H1 (cell line): ENCODE measurements around the gene CELSR1. TPM values are rescaled to one million over a fixed set of nuclear protein-coding genes. Genes with fewer than 3 reads are reported as not detected.

Experiments
- CTCF ChIA-PET: fragments of 300-600 bp; sonication (Branson Sonifier 250); formaldehyde crosslinking; loops from one replicate; lab custom pipeline; 2021; ENCODE audit not compliant: partially characterized antibody; lab: Charles Lee
- POLR2A ChIA-PET: fragments of 300-600 bp; sonication (Branson Sonifier 250); formaldehyde crosslinking; loops from one replicate; lab custom pipeline; 2021; ENCODE audit warnings: inconsistent platforms; ENCODE audit not compliant: partially characterized antibody; lab: Charles Lee
- DNase-seq, 2 experiments: peaks; one replicate each; pipeline versions ENCODE4 v3.0.0 to v3.0.0-alpha.2; 2010 to 2022; ENCODE audit warnings: low spot score in 2 of 2, low read depth in 1 of 2, mixed read lengths in 1 of 2
- FAIRE-seq: peaks from 2 replicates; lab custom pipeline; 2011; peaks lifted over from hg19 to GRCh38; lab: Jason Lieb, UNC
- H2AFZ ChIP-seq: 2 replicates; pipeline ENCODE4 v1.8.1; 2012; ENCODE audit warnings: low read length, inconsistent platforms
- H2AK5ac ChIP-seq: 2 replicates; pipeline ENCODE4 v1.6.1; 2013; ENCODE audit warnings: low read depth, low read length
- H2BK120ac ChIP-seq: replicated peaks from 2 replicates; pipeline ENCODE3; 2013; ENCODE audit warnings: low read depth, low read length, inconsistent platforms
- H2BK12ac ChIP-seq: 2 replicates; pipeline ENCODE4 v1.6.1; 2013; ENCODE audit warnings: low read depth, low read length
- H2BK15ac ChIP-seq: 2 replicates; pipeline ENCODE4 v1.6.1; 2013; ENCODE audit warnings: low read length
- H2BK20ac ChIP-seq: 2 replicates; pipeline ENCODE4 v1.6.1; 2013; ENCODE audit warnings: low read length
- H2BK5ac ChIP-seq: 2 replicates; pipeline ENCODE4 v1.6.1; 2013; ENCODE audit warnings: low read depth, low read length
- H3K14ac ChIP-seq: 2 replicates; pipeline ENCODE4 v1.6.1; 2013; ENCODE audit warnings: inconsistent platforms; ENCODE audit not compliant: insufficient read length
- H3K18ac ChIP-seq: 2 replicates; pipeline ENCODE4 v1.6.1; 2013; ENCODE audit warnings: low read length; ENCODE audit errors: extremely low read depth
- H3K23ac ChIP-seq: 2 replicates; pipeline ENCODE4 v1.6.1; 2013; ENCODE audit warnings: inconsistent platforms; ENCODE audit not compliant: insufficient read length
- H3K23me2 ChIP-seq: 2 replicates; pipeline ENCODE4 v1.6.1; 2013; ENCODE audit warnings: low read depth, low read length
- H3K27ac ChIP-seq: 2 replicates; pipeline ENCODE4 v1.6.1; 2011; ENCODE audit warnings: low read depth, low read length, inconsistent platforms
- H3K27me3 ChIP-seq, 4 experiments: replicated peaks in 1 of 4; 1 replicate in 1 of 4; 2 replicates in 3 of 4; pipeline versions ENCODE4 v1.6.1 to v1.8.1; 2011 to 2013; ENCODE audit warnings: low read length in 3 of 4, mild to moderate bottlenecking in 3 of 4, inconsistent platforms in 2 of 4, mixed read lengths in 2 of 4, moderate library complexity in 1 of 4; ENCODE audit not compliant: control insufficient read depth in 3 of 4, insufficient read depth in 3 of 4; ENCODE audit errors: extremely low read depth in 1 of 4
- H3K36me3 ChIP-seq, 4 experiments: 2 replicates each; pipeline versions ENCODE4 v1.6.1 to v1.8.1; 2011 to 2013; ENCODE audit warnings: mild to moderate bottlenecking in 4 of 4, low read length in 3 of 4, moderate library complexity in 2 of 4, control low read depth in 1 of 4, inconsistent platforms in 1 of 4; ENCODE audit not compliant: insufficient read depth in 4 of 4, control insufficient read depth in 2 of 4
- H3K4ac ChIP-seq: replicated peaks from 2 replicates; pipeline ENCODE3; 2013; ENCODE audit warnings: low read length, low read depth, mixed read lengths, inconsistent platforms; ENCODE audit not compliant: insufficient read length
- H3K4me1 ChIP-seq, 4 experiments: replicated peaks in 1 of 4; 1 replicate in 1 of 4; 2 replicates in 3 of 4; pipeline versions ENCODE4 v1.6.1 to v1.8.1; 2011 to 2013; ENCODE audit warnings: low read length in 3 of 4, inconsistent platforms in 2 of 4, mixed read lengths in 1 of 4; ENCODE audit not compliant: insufficient read depth in 4 of 4, control insufficient read depth in 3 of 4
- H3K4me2 ChIP-seq, 2 experiments: 2 replicates each; pipeline versions ENCODE4 v1.6.1 to v1.8.1; 2011 to 2013; ENCODE audit warnings: low read depth in 2 of 2, low read length in 2 of 2, control low read depth in 1 of 2, inconsistent platforms in 1 of 2, mild to moderate bottlenecking in 1 of 2; ENCODE audit not compliant: insufficient read depth in 1 of 2
- H3K4me3 ChIP-seq, 4 experiments: fragments of 200-600, 300-600 bp in 1 of 4; sonication (generic), shearing (Covaris generic), sonication (Bioruptor Twin) in 1 of 4; 2 replicates each; pipeline versions ENCODE4 v1.5.1 to v1.8.1; 2011 to 2016; ENCODE audit warnings: low read length in 4 of 4, low read depth in 3 of 4, control low read depth in 2 of 4, inconsistent platforms in 2 of 4, mild to moderate bottlenecking in 2 of 4, mixed read lengths in 1 of 4, moderate library complexity in 1 of 4; ENCODE audit not compliant: insufficient read depth in 2 of 4; ENCODE audit errors: extremely low read depth in 1 of 4
- H3K56ac ChIP-seq: replicated peaks from 2 replicates; pipeline ENCODE3; 2013; ENCODE audit warnings: low read depth, mild to moderate bottlenecking, mixed read lengths, low read length, inconsistent platforms; ENCODE audit not compliant: insufficient read length
- H3K79me1 ChIP-seq: 2 replicates; pipeline ENCODE4 v1.6.1; 2013; ENCODE audit warnings: low read depth, low read length, control low read depth
- H3K79me2 ChIP-seq, 2 experiments: 2 replicates each; pipeline versions ENCODE4 v1.6.1 to v1.8.1; 2012 to 2013; ENCODE audit warnings: low read length in 2 of 2, mild to moderate bottlenecking in 2 of 2, inconsistent platforms in 1 of 2; ENCODE audit not compliant: insufficient read depth in 2 of 2, control insufficient read depth in 1 of 2
- H3K9ac ChIP-seq, 4 experiments: replicated peaks in 1 of 4; 1 replicate in 1 of 4; 2 replicates in 3 of 4; pipeline versions ENCODE4 v1.6.1 to v1.8.1; 2011 to 2013; ENCODE audit warnings: low read depth in 3 of 4, low read length in 3 of 4, control low read depth in 2 of 4, mild to moderate bottlenecking in 2 of 4, moderate library complexity in 2 of 4, inconsistent platforms in 1 of 4; ENCODE audit errors: extremely low read depth in 1 of 4
- H3K9me3 ChIP-seq, 2 experiments: 2 replicates each; pipeline versions ENCODE4 v1.6.1 to v1.8.1; 2012 to 2013; ENCODE audit warnings: mild to moderate bottlenecking in 2 of 2, moderate library complexity in 2 of 2, control low read depth in 1 of 2, inconsistent platforms in 1 of 2, low read depth in 1 of 2, low read length in 1 of 2, mixed read lengths in 1 of 2; ENCODE audit not compliant: insufficient read depth in 2 of 2
- H4K20me1 ChIP-seq, 2 experiments: replicated peaks in 1 of 2; 2 replicates each; pipeline versions ENCODE3 to v1.8.1; 2011 to 2013; ENCODE audit warnings: inconsistent platforms in 2 of 2, low read length in 2 of 2, mild to moderate bottlenecking in 1 of 2; ENCODE audit not compliant: insufficient read depth in 2 of 2, control insufficient read depth in 1 of 2
- H4K5ac ChIP-seq: 2 replicates; pipeline ENCODE4 v1.6.1; 2013; ENCODE audit warnings: low read length, low read depth, mixed read lengths, inconsistent platforms; ENCODE audit not compliant: insufficient read length
- H4K8ac ChIP-seq: 2 replicates; pipeline ENCODE4 v1.8.0; 2013; ENCODE audit warnings: mild to moderate bottlenecking, moderate library complexity, low read length, inconsistent platforms; ENCODE audit not compliant: insufficient read depth; ENCODE audit errors: extremely low read depth
- H4K91ac ChIP-seq: replicated peaks from 2 replicates; pipeline ENCODE3; 2013; ENCODE audit warnings: low read length, mixed read lengths, inconsistent platforms; ENCODE audit not compliant: insufficient read length
- ATF3 ChIP-seq: IDR thresholded peaks from 2 replicates; pipeline ENCODE4 v1.6.1; 2011; ENCODE audit warnings: low read depth, mild to moderate bottlenecking, low read length; ENCODE audit not compliant: insufficient read depth
- CEBPB ChIP-seq: IDR thresholded peaks from 2 replicates; pipeline ENCODE4 v1.6.1; 2012; ENCODE audit warnings: low read depth, low read length
- CHD2 ChIP-seq: IDR thresholded peaks from 2 replicates; pipeline ENCODE4 v1.6.1; 2012; ENCODE audit warnings: low read length, improper control_type of control experiment
- EZH2 ChIP-seq: fragments of 200-600 bp; sonication (generic); IDR thresholded peaks from 2 replicates; pipeline ENCODE4 v1.7.1; 2012; ENCODE audit warnings: low read depth, mild to moderate bottlenecking, moderate library complexity, low read length, inconsistent platforms; ENCODE audit not compliant: severe bottlenecking
- FOSL1 ChIP-seq: IDR thresholded peaks from 2 replicates; pipeline ENCODE4 v1.6.1; 2011; ENCODE audit warnings: mild to moderate bottlenecking, low read depth, low read length, moderate library complexity; ENCODE audit not compliant: insufficient read depth
- HDAC2 ChIP-seq, 2 experiments: fragments of 300-600 bp in 1 of 2; sonication (generic) in 1 of 2; IDR thresholded peaks; 2 replicates each; pipeline ENCODE4 v1.6.1; 2011 to 2012; ENCODE audit warnings: low read depth in 2 of 2, low read length in 2 of 2, mild to moderate bottlenecking in 2 of 2, moderate library complexity in 2 of 2, borderline replicate concordance in 1 of 2, inconsistent platforms in 1 of 2
- MAFK ChIP-seq: IDR thresholded peaks from 2 replicates; pipeline ENCODE4 v1.6.1; 2012; ENCODE audit warnings: low read depth, mild to moderate bottlenecking, improper control_type of control experiment, low read length
- NRF1 ChIP-seq: IDR thresholded peaks from 2 replicates; pipeline ENCODE4 v1.6.1; 2011; ENCODE audit warnings: mild to moderate bottlenecking, low read depth, low read length, improper control_type of control experiment
- POLR2A ChIP-seq, 2 experiments: IDR thresholded peaks; 1 replicate in 1 of 2; 2 replicates in 1 of 2; pipeline ENCODE4 v1.6.1; 2011; ENCODE audit warnings: low read depth in 2 of 2, low read length in 2 of 2, mild to moderate bottlenecking in 2 of 2; ENCODE audit errors: control extremely low read depth in 1 of 2
- POLR2AphosphoS5 ChIP-seq: IDR thresholded peaks from 2 replicates; pipeline ENCODE4 v1.6.1; 2011; ENCODE audit warnings: low read depth, low read length
- SP1 ChIP-seq: IDR thresholded peaks from 2 replicates; pipeline ENCODE4 v1.6.1; 2011; ENCODE audit warnings: low read depth, low read length
- SP2 ChIP-seq: IDR thresholded peaks from 2 replicates; pipeline ENCODE4 v1.6.1; 2012; ENCODE audit warnings: mild to moderate bottlenecking, low read length, inconsistent platforms
- TAF1 ChIP-seq: IDR thresholded peaks from 2 replicates; pipeline ENCODE4 v1.6.1; 2011; ENCODE audit warnings: mild to moderate bottlenecking, low read depth, low read length
- TAF7 ChIP-seq: optimal IDR thresholded peaks from 2 replicates; pipeline ENCODE3; 2011; ENCODE audit warnings: low read depth, mild to moderate bottlenecking, inconsistent platforms, low read length, moderate library complexity, borderline replicate concordance
- WGBS, 2 experiments: shearing (Covaris generic) in 1 of 2; methylation state at CpG; one replicate each; pipeline versions ENCODE4 v1.1.6 to v1.1.7; 2013 to 2015; ENCODE audit warnings: low lambda C conversion rate in 2 of 2, mixed read lengths in 2 of 2, inconsistent platforms in 1 of 2, low coverage in 1 of 2, missing lambda C conversion rate in 1 of 2; ENCODE audit not compliant: insufficient replicate concordance in 2 of 2, insufficient coverage in 1 of 2, insufficient read length in 1 of 2; ENCODE audit errors: extremely low coverage in 1 of 2, missing lambda C conversion rate in 1 of 2; 5-methylcytosine and 5-hydroxymethylcytosine counted together
- polyA plus RNA-seq, 7 experiments: library from polyadenylated mRNA; depleted of rRNA in 3 of 7; stranded (reverse) in 5 of 7; unstranded in 2 of 7; fragments of >200 nt in 5 of 7; fragments of 200-250 nt in 2 of 7; gene quantifications; 1 replicate in 5 of 7; 2 replicates in 1 of 7; 4 replicates in 1 of 7; pipeline versions ENCODE4 v1.2.1 to v1.2.3, GENCODE V29; 2011 to 2013; ENCODE audit warnings: missing spikeins in 2 of 7, mixed read lengths in 2 of 7
- total RNA-seq: library from RNA; stranded (reverse); fragmentation: NEBNext Ultra II Directional; extraction: Animal tissue kit (Norgen Biotek cat#: 25700); gene quantifications from 2 replicates; pipeline ENCODE4 v1.2.1, GENCODE V29; 2021

The CELSR1 gene
- total and polyA plus RNA-seq, 2 of the 8 experiments (the other 6 are each of a cell fraction or from before 2014, with no cell fraction given): 9.0 to 12.4 TPM

GRCh38 chr22:46382524-46382923 lies 154.9 kb downstream of the CELSR1 start:
- DNase-seq (no peak), FAIRE-seq (no peak)
- no peak overlapping the region for H2BK12ac ChIP-seq
- no peak overlapping the region for H3K23ac ChIP-seq
- no peak overlapping the region for H4K91ac ChIP-seq
- 87% methylated on average over 15 of the region's 15 CpGs; no CpG with 5 or more reads in 1 of the 2 experiments for WGBS, 2 experiments
- H3K56ac ChIP-seq: no peak overlapping the region
- H3K23me2 ChIP-seq: no peaks in the 10 kb centered on the region
- no peaks in the 10 kb centered on the region for H3K36me3 ChIP-seq
- H3K4me3 ChIP-seq: no peak overlapping the region
- H2AFZ ChIP-seq: no peak overlapping the region
- no peak overlapping the region for H4K5ac ChIP-seq
- H3K79me2 ChIP-seq: no peaks in the 10 kb centered on the region
- ChIA-PET CTCF (interaction anchor here (1.6 kb wide), 1 partner anchor 159 kb away, joined by 4 read pairs; no protein-coding TSS in a partner anchor), POLR2A (no interaction called here)
- no peak overlapping the region for H2BK5ac ChIP-seq
- H3K79me1 ChIP-seq: no peaks in the 10 kb centered on the region
- no peak overlapping the region for H2BK120ac ChIP-seq
- H4K8ac ChIP-seq: no peak overlapping the region
- no peaks in the 10 kb centered on the region for H3K9me3 ChIP-seq
- no peaks in the 10 kb centered on the region for H4K20me1 ChIP-seq
- no peaks in the 10 kb centered on the region for H3K27me3 ChIP-seq
- no peak overlapping the region for H3K14ac ChIP-seq
- H2AK5ac ChIP-seq: no peak overlapping the region
- no peak overlapping the region for H2BK20ac ChIP-seq
- H3K27ac ChIP-seq: no peak overlapping the region
- no peak overlapping the region for H3K4me2 ChIP-seq
- H2BK15ac ChIP-seq: no peak overlapping the region
- H3K4me1 ChIP-seq: peaks cover 0 to 21% (median 18%) of the 10 kb centered on the region in 4 experiments; a peak in 6 of 7 replicates
- H3K18ac ChIP-seq: no peak overlapping the region
- H3K9ac ChIP-seq: no peak overlapping the region
- H3K4ac ChIP-seq: no peak overlapping the region
- TF ChIP-seq POLR2AphosphoS5 (no peak), SP2 (no peak), EZH2 (no peak), POLR2A (IDR thresholded peaks at IDR 0.05; ENCODE audit: control extremely low read depth in 1 of 2, low read depth in 2 of 2, low read length in 2 of 2) (no peak), TAF7 (no peak), NRF1 (no peak), TAF1 (no peak), CEBPB (no peak), MAFK (no peak), HDAC2 (IDR thresholded peaks at IDR 0.05; ENCODE audit: borderline replicate concordance in 1 of 2, low read depth in 2 of 2, low read length in 2 of 2) (no peak), CHD2 (no peak), ATF3 (no peak), SP1 (no peak), FOSL1 (no peak)
